ENCODE measurements around the gene CTCFL. TPM values are rescaled to one million over a fixed set of nuclear protein-coding genes. Genes with fewer than 3 reads are reported as not detected.

The CTCFL gene
- total and polyA plus RNA-seq, 3 donors from 2014 or later, result 19.8 to 33.9 (median 24.8) TPM

DNA sequence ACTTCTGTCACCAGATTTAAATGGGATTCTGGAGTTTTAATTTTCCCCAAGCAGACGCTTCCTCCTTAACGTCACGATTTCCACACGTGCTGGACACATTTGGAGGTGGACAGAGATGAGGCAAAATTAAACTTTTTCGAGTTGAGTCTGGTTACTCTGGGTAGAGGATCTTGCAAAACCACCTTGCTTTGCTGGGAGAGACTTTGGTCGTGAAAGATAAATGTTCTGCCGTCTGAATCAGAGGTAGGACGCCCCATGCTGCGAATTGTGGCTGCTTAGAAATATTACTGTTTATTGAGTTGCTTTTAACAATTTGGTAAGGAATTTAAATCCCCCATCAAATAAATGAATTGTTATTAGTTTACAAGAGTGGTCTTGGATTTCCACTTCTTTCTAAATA is 46.8 kb downstream of the CTCFL start:
- DNase-seq, result no peak
- Histone ChIP-seq H3K27me3 (no peaks in the 10 kb centered on the region), H3K9me3 (no peaks in the 10 kb centered on the region), H3K27ac (no peak overlapping the region), H3K36me3 (ENCODE audit: low read depth, missing control alignments) (no peaks in the 10 kb centered on the region), H3K4me1 (no peaks in the 10 kb centered on the region), H3K4me3 (no peak overlapping the region)
- intact Hi-C loops (cut with DNase I; ENCODE audit: low total_unique reads), result no loop called here
- TF ChIP-seq, protein P1, sequence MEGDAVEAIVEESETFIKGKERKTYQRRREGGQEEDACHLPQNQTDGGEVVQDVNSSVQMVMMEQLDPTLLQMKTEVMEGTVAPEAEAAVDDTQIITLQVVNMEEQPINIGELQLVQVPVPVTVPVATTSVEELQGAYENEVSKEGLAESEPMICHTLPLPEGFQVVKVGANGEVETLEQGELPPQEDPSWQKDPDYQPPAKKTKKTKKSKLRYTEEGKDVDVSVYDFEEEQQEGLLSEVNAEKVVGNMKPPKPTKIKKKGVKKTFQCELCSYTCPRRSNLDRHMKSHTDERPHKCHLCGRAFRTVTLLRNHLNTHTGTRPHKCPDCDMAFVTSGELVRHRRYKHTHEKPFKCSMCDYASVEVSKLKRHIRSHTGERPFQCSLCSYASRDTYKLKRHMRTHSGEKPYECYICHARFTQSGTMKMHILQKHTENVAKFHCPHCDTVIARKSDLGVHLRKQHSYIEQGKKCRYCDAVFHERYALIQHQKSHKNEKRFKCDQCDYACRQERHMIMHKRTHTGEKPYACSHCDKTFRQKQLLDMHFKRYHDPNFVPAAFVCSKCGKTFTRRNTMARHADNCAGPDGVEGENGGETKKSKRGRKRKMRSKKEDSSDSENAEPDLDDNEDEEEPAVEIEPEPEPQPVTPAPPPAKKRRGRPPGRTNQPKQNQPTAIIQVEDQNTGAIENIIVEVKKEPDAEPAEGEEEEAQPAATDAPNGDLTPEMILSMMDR (IDR thresholded peaks at IDR 0.05), result no peak
- no peak for TF ChIP-seq POLR2A (IDR thresholded peaks at IDR 0.05)
- 85 to 87% methylated on average over 9 of the region's 9 CpGs for WGBS, 2 donors

DNA sequence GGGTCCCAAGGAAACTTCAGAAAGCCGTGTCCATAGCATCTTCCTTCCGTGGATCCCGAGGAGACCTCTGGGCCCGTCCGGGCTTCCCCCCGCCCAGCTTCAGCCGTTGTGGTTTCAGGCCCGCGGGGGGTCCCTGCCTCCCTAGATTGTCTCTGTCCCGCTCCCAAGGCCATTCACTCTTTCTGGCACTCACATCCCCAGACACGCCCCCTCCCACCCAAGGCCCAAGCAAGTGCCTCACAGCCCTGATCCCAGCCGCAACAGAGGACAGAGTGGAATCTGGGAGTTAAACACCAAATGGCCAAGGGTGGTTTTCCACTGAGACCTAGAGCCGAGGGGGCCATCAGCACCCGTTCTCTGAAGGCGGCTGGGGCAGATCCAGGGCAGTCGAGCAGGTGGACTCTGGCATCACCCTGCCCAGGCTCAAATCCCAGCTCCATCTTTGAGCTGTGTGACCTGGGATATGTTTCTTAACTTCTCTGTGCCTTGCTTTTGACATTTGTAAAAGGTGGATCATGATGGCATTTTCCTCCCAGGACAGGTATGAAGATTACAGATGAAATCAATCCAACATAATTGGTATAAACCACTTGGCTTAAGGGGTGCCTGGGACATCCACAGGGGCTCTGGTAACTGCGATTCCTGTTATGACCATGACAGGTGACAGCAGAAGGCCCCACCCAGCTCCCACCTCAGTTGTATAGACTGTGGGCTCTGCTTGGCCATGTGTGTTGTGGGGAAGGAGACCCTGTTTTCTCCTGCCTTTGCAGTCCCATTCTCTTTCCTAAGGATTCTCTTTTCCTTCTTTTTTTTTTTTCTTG is 48.1 kb downstream of the CTCFL start:
- no peak overlapping the region for H3K27ac ChIP-seq
- H3K9me3 ChIP-seq, result no peaks in the 10 kb centered on the region
- TF ChIP-seq POLR2A (IDR thresholded peaks at IDR 0.05), result no peak
- TF ChIP-seq, protein P1 (IDR thresholded peaks at IDR 0.05), result no peak
- no peaks in the 10 kb centered on the region for H3K4me1 ChIP-seq
- WGBS, 2 donors, result 44 to 66% methylated on average over 14 to 17 of the region's 17 CpGs
- H3K36me3 ChIP-seq (ENCODE audit: low read depth, missing control alignments), result no peaks in the 10 kb centered on the region
- DNase-seq, result no peak
- H3K27me3 ChIP-seq, result no peaks in the 10 kb centered on the region
- no peak overlapping the region for H3K4me3 ChIP-seq
- intact Hi-C loops (cut with DNase I; ENCODE audit: low total_unique reads), result no loop called here

DNA sequence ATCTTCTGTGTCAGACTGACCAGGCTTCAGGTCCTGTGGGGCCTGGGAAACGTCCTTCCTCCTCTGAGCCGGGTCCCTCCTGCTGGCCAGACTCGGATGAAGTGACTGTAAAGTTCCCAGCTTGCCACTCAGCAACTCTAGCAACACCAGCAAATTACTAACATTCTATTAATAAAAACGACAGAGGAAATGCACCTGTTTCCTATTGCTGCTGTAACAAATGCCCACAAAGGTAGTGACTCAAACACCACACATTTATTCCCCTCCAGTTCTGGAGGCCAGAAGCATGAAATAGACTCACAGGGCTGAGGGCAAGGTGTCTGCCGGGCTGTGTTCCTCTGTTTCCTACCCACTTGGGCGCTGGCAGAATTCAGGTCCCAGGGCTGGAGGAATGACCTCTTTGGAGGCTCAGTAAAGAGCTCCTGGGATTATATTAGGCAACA is 48.8 kb downstream of the CTCFL start:
- no peaks in the 10 kb centered on the region for H3K27me3 ChIP-seq
- H3K9me3 ChIP-seq, result no peaks in the 10 kb centered on the region
- WGBS, 2 donors, result 51 to 56% methylated on average over 6 of the region's 6 CpGs
- intact Hi-C loops (cut with DNase I; ENCODE audit: low total_unique reads), result no loop called here
- no peak overlapping the region for H3K4me3 ChIP-seq
- TF ChIP-seq POLR2A (IDR thresholded peaks at IDR 0.05), result no peak
- TF ChIP-seq, protein P1 (IDR thresholded peaks at IDR 0.05), result no peak
- H3K27ac ChIP-seq, result no peak overlapping the region
- no peaks in the 10 kb centered on the region for H3K4me1 ChIP-seq
- no peaks in the 10 kb centered on the region for H3K36me3 ChIP-seq (ENCODE audit: low read depth, missing control alignments)
- DNase-seq, result no peak

DNA sequence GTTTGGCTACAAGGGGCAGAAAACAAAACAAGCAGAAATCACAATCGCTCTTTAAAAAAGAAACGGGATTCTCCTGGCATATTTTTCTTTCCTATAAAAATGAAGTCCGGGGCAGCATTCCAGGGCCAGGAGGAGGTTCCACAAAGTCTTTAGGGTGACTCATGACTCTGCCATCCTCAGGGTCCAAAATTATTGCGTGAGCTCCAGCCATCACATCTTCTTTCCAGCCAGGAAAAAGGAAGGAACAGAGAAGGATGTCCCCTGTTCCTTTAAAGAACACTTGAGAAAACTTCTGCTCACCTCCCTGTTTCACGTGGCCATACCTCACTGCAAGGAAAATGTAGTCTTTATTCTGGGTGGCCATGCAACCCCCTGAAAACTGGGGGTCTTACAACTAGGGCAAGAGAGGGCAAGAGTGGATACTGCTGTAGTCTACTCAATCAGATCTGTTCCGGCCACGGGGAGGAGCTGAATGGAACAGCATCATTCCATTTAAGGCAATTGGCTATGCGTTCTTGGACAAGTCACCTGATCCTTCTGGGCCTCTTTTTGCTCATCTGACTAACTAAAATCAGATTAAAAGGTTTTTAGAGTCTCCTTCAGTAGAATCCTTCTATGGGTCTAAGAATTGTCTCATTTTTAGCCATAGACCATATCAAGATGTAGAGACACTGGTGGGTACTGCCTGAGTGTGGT is 49.4 kb downstream of the CTCFL start:
- Histone ChIP-seq H3K4me1 (no peaks in the 10 kb centered on the region), H3K27ac (no peak overlapping the region), H3K36me3 (ENCODE audit: low read depth, missing control alignments) (no peaks in the 10 kb centered on the region), H3K27me3 (no peaks in the 10 kb centered on the region), H3K9me3 (no peaks in the 10 kb centered on the region), H3K4me3 (no peak overlapping the region)
- 91 to 92% methylated on average over 8 of the region's 8 CpGs for WGBS, 2 donors
- intact Hi-C loops (cut with DNase I; ENCODE audit: low total_unique reads), result no loop called here
- TF ChIP-seq POLR2A (IDR thresholded peaks at IDR 0.05), result no peak
- TF ChIP-seq, protein P1 (IDR thresholded peaks at IDR 0.05), result no peak
- DNase-seq, result no peak
